HCT116 (cell line): Measurements from ENCODE around the gene FANK1. TPM values are rescaled to one million over a fixed set of nuclear protein-coding genes. Genes with fewer than 3 reads are reported as not detected.

Source experiments
- ATAC-seq: fragments of 200-7000 bp; cut with Tn5 transposase; 2 replicates; pipeline ENCODE4 v1.9.1; 2020; ENCODE audit warnings: mild to moderate bottlenecking, moderate library complexity
- BruUV-seq: library from RNA; stranded (reverse); fragments of 400-500 nt; replicated peaks from 2 replicates; lab custom pipeline; 2021; lab: Mats Ljungman, UMichigan
- CTCF ChIA-PET: fragments of 300-600 bp; sonication (Branson Sonifier 250); formaldehyde crosslinking; loops from one replicate; lab custom pipeline; 2021; ENCODE audit warnings: antibody characterized with exemption; lab: Charles Lee
- POLR2A ChIA-PET: fragments of 300-600, 350-600 bp; sonication (Branson Sonifier 250); formaldehyde crosslinking; loops from one replicate; lab custom pipeline; 2021; ENCODE audit warnings: antibody characterized with exemption; lab: Charles Lee
- RAD21 ChIA-PET, 2 experiments: fragments of 300-600 bp; sonication (Branson Sonifier 250); formaldehyde crosslinking; loops; one replicate each; lab custom pipeline; 2023; ENCODE audit warnings: low total read pairs in 2 of 2; ENCODE audit not compliant: uncharacterized antibody in 2 of 2, unreplicated experiment in 2 of 2, low non-redundant PET in 1 of 2; lab: Charles Lee
- DNase-seq: peaks from one replicate; pipeline ENCODE4 v3.0.0-alpha.2; 2010; ENCODE audit warnings: low read depth, low spot score
- H2AFZ ChIP-seq: fragments of 200-600 bp; shearing (Covaris generic), sonication (generic); 2 replicates; pipeline ENCODE4 v1.6.1; 2017; ENCODE audit warnings: low read depth, mixed run types, mixed read lengths, antibody characterized with exemption, low read length; ENCODE audit not compliant: poor library complexity, severe bottlenecking
- H3K27ac ChIP-seq: 2 replicates; pipeline ENCODE4 v1.5.1; 2012; ENCODE audit warnings: low read depth, low read length
- H3K27me3 ChIP-seq: fragments of 200-600 bp; sonication (generic); 2 replicates; pipeline ENCODE4 v1.6.1; 2016; ENCODE audit warnings: mixed run types, low read length, mixed read lengths; ENCODE audit not compliant: insufficient read depth
- H3K36me3 ChIP-seq, 2 experiments: fragments of 200-500 bp in 1 of 2; fragments of 200-600 bp in 1 of 2; sonication (Bioruptor generic) in 1 of 2; sonication (generic) in 1 of 2; 2 replicates each; pipeline versions ENCODE4 v1.5.1 to v1.6.1; 2014 to 2016; ENCODE audit warnings: low read length in 2 of 2, inconsistent platforms in 1 of 2, mixed read lengths in 1 of 2, mixed run types in 1 of 2; ENCODE audit not compliant: insufficient read depth in 2 of 2, control insufficient read depth in 1 of 2
- H3K4me1 ChIP-seq, 2 experiments: fragments of 200-600 bp in 1 of 2; sonication (generic) in 1 of 2; 2 replicates each; pipeline versions ENCODE4 v1.5.1 to v1.6.1; 2012 to 2017; ENCODE audit warnings: low read length in 2 of 2, inconsistent platforms in 1 of 2, mild to moderate bottlenecking in 1 of 2, mixed read lengths in 1 of 2, mixed run types in 1 of 2, moderate library complexity in 1 of 2; ENCODE audit not compliant: insufficient read depth in 2 of 2, control insufficient read depth in 1 of 2
- H3K4me2 ChIP-seq: fragments of 200-600 bp; sonication (generic); 2 replicates; pipeline ENCODE4 v1.6.1; 2017; ENCODE audit warnings: mixed run types, low read length, mixed read lengths
- H3K4me3 ChIP-seq, 2 experiments: fragments of 200-600 bp in 1 of 2; sonication (generic) in 1 of 2; replicated peaks in 1 of 2; 2 replicates each; pipeline ENCODE4 v1.5.1; 2011 to 2016; ENCODE audit warnings: low read length in 2 of 2, control low read depth in 1 of 2, low read depth in 1 of 2, mild to moderate bottlenecking in 1 of 2, mixed read lengths in 1 of 2, mixed run types in 1 of 2
- H3K79me2 ChIP-seq: fragments of 200-600 bp; sonication (generic); 2 replicates; pipeline ENCODE4 v1.6.1; 2017; ENCODE audit warnings: mild to moderate bottlenecking, mixed run types, low read length, moderate library complexity, mixed read lengths; ENCODE audit not compliant: insufficient read depth
- H3K9ac ChIP-seq: fragments of 200-600 bp; sonication (generic); 2 replicates; pipeline ENCODE4 v1.6.1; 2016; ENCODE audit warnings: low read length, mixed read lengths
- H3K9me2 ChIP-seq: fragments of 200-600 bp; sonication (generic), shearing (Covaris generic); 2 replicates; pipeline ENCODE4 v1.6.1; 2017; ENCODE audit warnings: mixed run types, mild to moderate bottlenecking, moderate library complexity; ENCODE audit not compliant: insufficient read depth
- H3K9me3 ChIP-seq, 2 experiments: fragments of 200-500 bp in 1 of 2; fragments of 200-600 bp in 1 of 2; sonication (Bioruptor generic) in 1 of 2; sonication (generic) in 1 of 2; 2 replicates each; pipeline ENCODE4 v1.6.1; 2014 to 2017; ENCODE audit warnings: low read length in 2 of 2, mixed read lengths in 2 of 2, inconsistent platforms in 1 of 2, low read depth in 1 of 2, mild to moderate bottlenecking in 1 of 2, mixed run types in 1 of 2, moderate library complexity in 1 of 2; ENCODE audit not compliant: control insufficient read depth in 1 of 2, insufficient read depth in 1 of 2
- H4K20me1 ChIP-seq: fragments of 200-600 bp; sonication (generic), shearing (Covaris generic); 2 replicates; pipeline ENCODE4 v1.6.1; 2017; ENCODE audit warnings: mixed run types, mild to moderate bottlenecking, moderate library complexity; ENCODE audit not compliant: insufficient read depth
- EGR1 ChIP-seq: IDR thresholded peaks from 2 replicates; pipeline ENCODE4 v1.6.1; 2012; ENCODE audit warnings: low read depth
- MAX ChIP-seq: IDR thresholded peaks from 2 replicates; pipeline ENCODE4 v1.6.1; 2012
- REST ChIP-seq: IDR thresholded peaks from 2 replicates; pipeline ENCODE4 v1.6.1; 2012; ENCODE audit warnings: low read depth
- ZNF274 ChIP-seq: fragments of 200-500 bp; sonication (Bioruptor generic); IDR thresholded peaks from 2 replicates; pipeline ENCODE4 v1.6.1; 2014; ENCODE audit warnings: mild to moderate bottlenecking, low read depth, low read length, inconsistent platforms
- intact Hi-C: fragments of 100-400 bp; cut with micrococcal nuclease; formaldehyde crosslinking; loops from 2 replicates; pipeline ENCODE4 v1.10.0; 2022
- total RNA-seq: library from RNA; stranded (reverse); gene quantifications from one replicate; pipeline ENCODE4 v1.2.1, GENCODE V29; 2021; ENCODE audit not compliant: unreplicated experiment

The FANK1 gene
- total RNA-seq, 1 experiment from 2014 or later = 5.4 TPM

DNA sequence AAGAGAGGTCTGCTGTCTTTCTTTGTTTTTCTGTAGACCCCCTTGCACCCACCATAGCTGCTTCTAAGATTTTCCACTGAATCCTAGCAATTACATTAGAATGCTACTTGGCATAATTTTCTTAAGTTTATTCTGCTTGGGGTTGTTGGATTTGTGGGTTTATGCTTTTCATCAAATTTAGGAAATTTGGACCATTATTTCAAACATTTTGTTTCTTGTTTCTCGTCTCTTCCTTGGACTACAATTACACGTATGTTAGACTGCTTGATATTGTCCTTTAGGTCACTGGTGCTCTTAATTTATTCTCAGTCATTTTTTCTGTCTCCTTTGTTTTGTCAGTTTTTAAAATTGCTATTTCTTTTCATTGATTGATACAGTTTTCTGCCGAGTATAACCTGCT is 65.8 kb downstream of the FANK1 start (continued):
- TF ChIP-seq REST = no peak

DNA sequence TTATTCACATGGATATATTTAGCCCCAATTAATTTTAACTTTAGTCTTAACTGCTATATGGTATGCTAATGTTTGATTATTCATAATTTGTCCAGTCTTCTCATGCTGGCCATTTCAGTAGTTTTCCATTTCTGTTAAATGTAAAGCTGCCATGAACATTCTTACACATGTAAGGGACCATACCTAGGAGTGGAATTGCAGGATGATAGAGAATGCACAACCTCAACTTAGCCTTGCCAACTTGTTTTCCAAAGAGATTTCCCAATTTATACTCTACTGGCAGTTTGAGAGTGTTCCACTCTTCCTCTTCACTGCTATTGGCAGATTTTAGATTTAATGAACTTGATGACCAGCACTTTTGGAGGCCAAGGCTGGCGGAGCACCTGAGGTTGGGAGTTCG is 68.2 kb downstream of the FANK1 start:
- H3K9me3 ChIP-seq = no peaks in the 10 kb centered on the region
- H3K27ac ChIP-seq = no peak overlapping the region
- ChIA-PET POLR2A (no interaction called here), CTCF (interaction anchor here (1.4 kb wide), 1 partner anchor 30 kb away, joined by 7 read pairs; no protein-coding TSS in a partner anchor), RAD21 (no interaction called here)
- no TSS peak for BruUV-seq
- no peaks in the 10 kb centered on the region for H3K4me1 ChIP-seq
- DNase-seq (no peak), ATAC-seq (no peak)
- no peak overlapping the region for H3K4me2 ChIP-seq
- no peaks in the 10 kb centered on the region for H4K20me1 ChIP-seq
- no peaks in the 10 kb centered on the region for H3K79me2 ChIP-seq
- intact Hi-C loops = no loop called here
- H3K9ac ChIP-seq = no peak overlapping the region
- H3K4me3 ChIP-seq = no peak overlapping the region
- H3K36me3 ChIP-seq = no peaks in the 10 kb centered on the region
- TF ChIP-seq EGR1 (no peak), ZNF274 (no peak), MAX (no peak)
- no peaks in the 10 kb centered on the region for H3K27me3 ChIP-seq
- no peak overlapping the region for H2AFZ ChIP-seq
- peaks cover 3% of the 10 kb centered on the region; the same call in 1 of the 2 replicates for H3K9me2 ChIP-seq
